CD4-positive, alpha-beta T cell (primary cell): ENCODE measurements around the gene SFSWAP. TPM values are rescaled to one million over a fixed set of nuclear protein-coding genes. Genes with fewer than 3 reads are reported as not detected.

Experiments used
- ATAC-seq: fragments of 200-7000 bp; cut with Tn5 transposase; one replicate; pipeline ENCODE4 v1.10.0; 2022; ENCODE audit warnings: mild to moderate bottlenecking; ENCODE audit not compliant: poor library complexity
- CTCF ChIA-PET: fragments of 350-600 bp; sonication (Branson Sonifier 250); formaldehyde crosslinking; loops from one replicate; lab custom pipeline; 2021; ENCODE audit warnings: antibody characterized with exemption, inconsistent platforms; lab: Charles Lee
- POLR2A ChIA-PET: fragments of 350-600 bp; sonication (Branson Sonifier 250); formaldehyde crosslinking; loops from one replicate; lab custom pipeline; 2021; ENCODE audit warnings: antibody characterized with exemption, inconsistent platforms; lab: Charles Lee
- DNase-seq, 14 experiments: peaks; one replicate each; pipeline ENCODE4 v3.0.0-alpha.2; 2013 to 2020; ENCODE audit warnings: mixed read lengths in 2 of 14
- H3K27ac ChIP-seq, 2 donors: one replicate each; pipeline versions ENCODE4 v1.5.1 to v1.7.0; 2013; ENCODE audit warnings: low read length in 2 of 2, low read depth in 1 of 2, mild to moderate bottlenecking in 1 of 2
- H3K27me3 ChIP-seq, 2 experiments: 1 replicate in 1 of 2; 2 replicates in 1 of 2; pipeline versions ENCODE4 v1.6.1 to v1.7.0; 2013; ENCODE audit warnings: low read length in 2 of 2, control low read depth in 1 of 2, mild to moderate bottlenecking in 1 of 2, moderate library complexity in 1 of 2; ENCODE audit not compliant: insufficient read depth in 2 of 2, control insufficient read depth in 1 of 2
- H3K36me3 ChIP-seq: one replicate; pipeline ENCODE4 v1.6.1; 2013; ENCODE audit warnings: low read length, control low read depth; ENCODE audit not compliant: insufficient read depth
- H3K4me1 ChIP-seq: one replicate; pipeline ENCODE4 v1.6.1; 2013; ENCODE audit warnings: low read length, control low read depth; ENCODE audit not compliant: insufficient read depth
- H3K4me3 ChIP-seq: one replicate; pipeline ENCODE4 v1.5.1; 2013; ENCODE audit warnings: mild to moderate bottlenecking, low read length, moderate library complexity
- H3K9me3 ChIP-seq, 2 experiments: 1 replicate in 1 of 2; 2 replicates in 1 of 2; pipeline versions ENCODE4 v1.6.1 to v1.7.0; 2013; ENCODE audit warnings: low read length in 2 of 2, mild to moderate bottlenecking in 2 of 2, control low read depth in 1 of 2, moderate library complexity in 1 of 2; ENCODE audit not compliant: control insufficient read depth in 1 of 2, insufficient read depth in 1 of 2
- H3K27ac Mint-ChIP-seq: one replicate; pipeline ENCODE4 v1.8.0; 2020; ENCODE audit warnings: mixed read lengths
- H3K27me3 Mint-ChIP-seq: one replicate; pipeline ENCODE4 v1.8.0; 2021; ENCODE audit warnings: mixed read lengths
- H3K36me3 Mint-ChIP-seq: one replicate; pipeline ENCODE4 v1.8.0; 2021; ENCODE audit warnings: low read depth, mixed read lengths
- H3K4me1 Mint-ChIP-seq: one replicate; pipeline ENCODE4 v1.8.0; 2021; ENCODE audit warnings: low read depth, mixed read lengths
- H3K4me3 Mint-ChIP-seq: one replicate; pipeline ENCODE4 v1.8.0; 2020; ENCODE audit warnings: mild to moderate bottlenecking, mixed read lengths
- H3K9me3 Mint-ChIP-seq: one replicate; pipeline ENCODE4 v1.8.0; 2020; ENCODE audit warnings: mixed read lengths
- intact Hi-C, 2 experiments: fragments of 100-400 bp; cut with DNase I in 1 of 2; cut with micrococcal nuclease in 1 of 2; formaldehyde crosslinking; loops; one replicate each; pipeline versions ENCODE4 v1.15.1 to v1.9.0; 2023 to 2025; cut with DNase I, micrococcal nuclease
- total RNA-seq, 174 experiments: library from RNA in 2 of 174; stranded (reverse) in 2 of 174; gene quantifications; one replicate each; pipeline ENCODE4 v1.2.3 and lab custom pipeline; 2021 to 2026
- TF ChIP-seq, protein P1 (sequence below): fragments of 200-600 bp; IDR thresholded peaks from one replicate; pipeline ENCODE4 v1.8.0; 2022; ENCODE audit warnings: antibody characterized with exemption, mild to moderate bottlenecking

Gene SFSWAP
- total RNA-seq, 2 experiments from 2014 or later: 88.7 to 98.4 TPM

DNA sequence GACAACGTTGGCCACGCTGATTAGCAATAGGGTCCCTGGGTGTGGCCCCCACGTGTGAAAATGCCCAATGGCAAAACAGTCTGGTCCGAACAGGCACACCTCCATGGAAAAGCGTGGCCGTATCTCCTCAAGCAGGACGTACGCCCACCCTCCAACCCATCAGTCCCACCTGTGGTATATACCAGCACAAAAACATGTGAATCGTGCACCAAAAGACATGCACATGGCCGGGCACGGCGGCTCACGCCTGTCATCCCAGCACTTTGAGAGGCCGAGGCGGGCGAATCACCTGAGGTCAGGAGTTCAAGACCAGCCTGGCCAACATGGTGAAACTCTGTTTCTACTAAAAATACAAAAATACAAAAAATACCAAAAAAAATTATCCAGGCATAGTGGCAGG lies 14.9 kb upstream of the SFSWAP start:
- no peaks in the 10 kb centered on the region for H3K4me1 ChIP-seq
- H3K36me3 ChIP-seq: no peaks in the 10 kb centered on the region
- Mint-ChIP-seq H3K27ac (no peak overlapping the region), H3K4me1 (no peaks in the 10 kb centered on the region), H3K4me3 (no peak overlapping the region), H3K27me3 (peaks cover 16% of the 10 kb centered on the region), H3K36me3 (no peaks in the 10 kb centered on the region), H3K9me3 (no peaks in the 10 kb centered on the region)
- no peak for ATAC-seq
- peaks cover 0 to 2% of the 10 kb centered on the region in 2 experiments for H3K27me3 ChIP-seq
- TF ChIP-seq, protein P1, sequence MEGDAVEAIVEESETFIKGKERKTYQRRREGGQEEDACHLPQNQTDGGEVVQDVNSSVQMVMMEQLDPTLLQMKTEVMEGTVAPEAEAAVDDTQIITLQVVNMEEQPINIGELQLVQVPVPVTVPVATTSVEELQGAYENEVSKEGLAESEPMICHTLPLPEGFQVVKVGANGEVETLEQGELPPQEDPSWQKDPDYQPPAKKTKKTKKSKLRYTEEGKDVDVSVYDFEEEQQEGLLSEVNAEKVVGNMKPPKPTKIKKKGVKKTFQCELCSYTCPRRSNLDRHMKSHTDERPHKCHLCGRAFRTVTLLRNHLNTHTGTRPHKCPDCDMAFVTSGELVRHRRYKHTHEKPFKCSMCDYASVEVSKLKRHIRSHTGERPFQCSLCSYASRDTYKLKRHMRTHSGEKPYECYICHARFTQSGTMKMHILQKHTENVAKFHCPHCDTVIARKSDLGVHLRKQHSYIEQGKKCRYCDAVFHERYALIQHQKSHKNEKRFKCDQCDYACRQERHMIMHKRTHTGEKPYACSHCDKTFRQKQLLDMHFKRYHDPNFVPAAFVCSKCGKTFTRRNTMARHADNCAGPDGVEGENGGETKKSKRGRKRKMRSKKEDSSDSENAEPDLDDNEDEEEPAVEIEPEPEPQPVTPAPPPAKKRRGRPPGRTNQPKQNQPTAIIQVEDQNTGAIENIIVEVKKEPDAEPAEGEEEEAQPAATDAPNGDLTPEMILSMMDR: no peak
- no peaks in the 10 kb centered on the region for H3K9me3 ChIP-seq
- CTCF ChIA-PET: no interaction called here
- POLR2A ChIA-PET: no interaction called here
- intact Hi-C loops: no loop called here
- no peak overlapping the region for H3K4me3 ChIP-seq
- DNase-seq: peak in 1 of 14 experiments; percentile 4
- H3K27ac ChIP-seq: no peak overlapping the region

DNA sequence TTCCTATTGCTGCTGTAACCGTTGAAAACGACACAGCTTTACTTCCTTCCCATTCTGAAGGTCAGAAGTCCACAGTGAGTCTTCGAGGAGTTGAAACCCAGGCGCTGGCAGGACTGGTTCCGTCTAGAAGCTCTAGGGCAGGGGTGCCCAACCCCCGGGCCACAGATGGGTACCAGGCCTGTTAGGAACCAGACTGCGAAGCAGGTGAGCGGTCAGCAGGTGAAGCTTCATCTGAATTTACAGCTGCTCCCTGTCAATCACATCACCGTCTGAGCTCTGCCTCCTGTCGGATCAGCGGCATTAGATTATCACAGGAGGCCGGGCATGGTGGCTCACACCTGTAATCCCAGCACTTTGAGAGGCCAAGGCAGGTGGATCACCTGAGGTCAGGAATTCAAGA lies 12.6 kb upstream of the SFSWAP start:
- ChIA-PET CTCF (no interaction called here), POLR2A (no interaction called here)
- Mint-ChIP-seq H3K27ac (no peak overlapping the region), H3K4me3 (no peak overlapping the region), H3K36me3 (no peaks in the 10 kb centered on the region), H3K4me1 (no peaks in the 10 kb centered on the region), H3K9me3 (no peaks in the 10 kb centered on the region), H3K27me3 (peaks cover 12% of the 10 kb centered on the region)
- intact Hi-C loops: no loop called here
- Histone ChIP-seq H3K4me1 (no peaks in the 10 kb centered on the region), H3K36me3 (no peaks in the 10 kb centered on the region), H3K27ac (no peak overlapping the region), H3K9me3 (peaks cover 0 to 5% of the 10 kb centered on the region in 2 experiments), H3K27me3 (peaks cover 0 to 2% of the 10 kb centered on the region in 2 experiments), H3K4me3 (no peak overlapping the region)
- TF ChIP-seq, protein P1: no peak
- ATAC-seq (no peak), DNase-seq (no peak)

DNA sequence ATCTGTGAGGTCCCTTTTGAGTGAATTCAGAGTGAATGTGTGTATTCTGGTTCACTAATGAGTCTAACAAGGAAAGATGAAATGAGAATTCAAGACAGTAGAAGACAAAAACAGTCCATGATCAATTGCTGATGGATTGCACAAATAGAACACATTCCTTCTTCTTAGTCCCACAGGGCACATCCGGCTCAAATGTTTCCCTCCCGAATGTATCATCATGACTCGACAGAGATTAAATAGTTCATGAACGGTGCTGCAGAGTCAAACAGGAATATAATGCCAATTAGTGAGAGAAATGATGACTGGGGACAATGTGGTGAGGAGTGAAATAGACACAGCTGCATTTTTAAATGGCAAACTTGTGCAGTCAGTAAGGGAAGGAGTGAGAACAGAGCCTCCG lies 11.5 kb upstream of the SFSWAP start:
- Mint-ChIP-seq H3K27ac (no peak overlapping the region), H3K27me3 (peaks cover 12% of the 10 kb centered on the region), H3K4me3 (no peak overlapping the region), H3K4me1 (no peaks in the 10 kb centered on the region), H3K9me3 (peaks cover 2% of the 10 kb centered on the region), H3K36me3 (no peaks in the 10 kb centered on the region)
- TF ChIP-seq, protein P1: no peak
- Histone ChIP-seq H3K9me3 (peaks cover 5 to 7% of the 10 kb centered on the region in 2 experiments), H3K36me3 (no peaks in the 10 kb centered on the region), H3K4me1 (no peaks in the 10 kb centered on the region), H3K27me3 (peaks cover 0 to 2% of the 10 kb centered on the region in 2 experiments), H3K4me3 (no peak overlapping the region), H3K27ac (no peak overlapping the region)
- POLR2A ChIA-PET: no interaction called here
- ATAC-seq: no peak
- CTCF ChIA-PET: no interaction called here
- DNase-seq: no peak
- intact Hi-C loops: no loop called here
